ENCODE data around the gene ADRA2C.
"Not testable (repeated sequence)": the region's sequence is repeated elsewhere in the genome, so short reads cannot be mapped to it uniquely, and the experiment has no call there.

The ADRA2C gene

GRCh38 chr4:3813151-3814052 lies 47.2 kb downstream of the ADRA2C start:
- no peak for DNase-seq (ENCODE audit: low read depth)

GRCh38 chr4:3814053-3814570 lies 47.9 kb downstream of the ADRA2C start:
- DNase-seq (ENCODE audit: low read depth) = no peak

GRCh38 chr4:3814838-3815237 lies 48.7 kb downstream of the ADRA2C start:
- not testable (repeated sequence) for DNase-seq (ENCODE audit: low read depth)

- DNase-seq (ENCODE audit: low read depth) = no peak
These were observed 50.2 kb downstream of the ADRA2C start for GRCh38 chr4:3816256-3816825.

GRCh38 chr4:3816983-3817960 lies 51.1 kb downstream of the ADRA2C start:
- DNase-seq (ENCODE audit: low read depth) = no peak
